GM18517 (cell line): ENCODE results near the gene SLC6A16.
"Not testable (repeated sequence)": the region's sequence is repeated elsewhere in the genome, so short reads cannot be mapped to it uniquely, and the experiment has no call there.

ENCODE experiments used
- ATAC-seq: cut with Tn5 transposase; IDR thresholded peaks from one replicate; pipeline ENCODE4 v1.9.1; 2021; ENCODE audit warnings: mild to moderate bottlenecking, moderate library complexity; ENCODE audit not compliant: unreplicated experiment

SLC6A16 gene

DNA sequence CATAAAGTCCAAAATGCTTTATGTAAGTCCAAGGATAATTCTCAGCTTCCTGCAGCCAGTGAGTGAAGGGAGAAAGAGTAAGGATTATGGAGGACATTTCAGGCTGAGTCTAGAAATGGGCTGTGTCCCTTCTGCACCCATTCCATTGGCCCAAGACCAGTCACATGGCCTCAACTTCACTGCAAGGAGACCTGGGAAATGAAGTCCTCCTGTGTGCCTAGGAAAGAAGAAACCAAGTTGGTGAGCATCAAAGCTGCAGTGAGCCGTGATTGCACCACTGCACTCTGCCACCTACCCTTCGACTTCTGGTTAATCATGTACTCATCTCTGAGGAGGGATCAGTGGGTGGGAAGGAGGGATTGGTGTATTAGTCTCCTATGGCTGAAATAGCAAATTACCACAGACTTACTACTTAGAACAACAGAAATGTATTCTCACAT lies 6.6 kb upstream of the SLC6A16 start:
- ATAC-seq = no peak

DNA sequence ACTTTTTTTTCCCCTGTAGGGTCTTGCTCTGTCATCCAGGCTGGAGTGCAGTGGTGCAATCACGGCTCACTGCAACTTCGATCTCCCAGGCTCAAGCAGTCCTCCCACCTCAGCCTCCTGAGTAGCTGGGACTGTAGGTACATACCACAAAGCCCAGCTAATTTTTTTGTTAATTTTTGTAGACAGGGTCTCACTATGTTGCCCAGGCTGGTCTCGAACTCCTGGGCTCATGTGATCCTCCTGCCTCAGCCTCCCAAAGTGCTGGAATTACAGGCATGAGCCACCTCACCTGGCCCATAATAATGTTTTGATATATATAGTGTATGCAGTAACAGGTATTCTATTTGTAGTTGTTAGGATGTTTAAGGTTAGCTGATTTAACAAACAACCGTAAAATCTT lies 6.2 kb upstream of the SLC6A16 start:
- not testable (repeated sequence) for ATAC-seq

DNA sequence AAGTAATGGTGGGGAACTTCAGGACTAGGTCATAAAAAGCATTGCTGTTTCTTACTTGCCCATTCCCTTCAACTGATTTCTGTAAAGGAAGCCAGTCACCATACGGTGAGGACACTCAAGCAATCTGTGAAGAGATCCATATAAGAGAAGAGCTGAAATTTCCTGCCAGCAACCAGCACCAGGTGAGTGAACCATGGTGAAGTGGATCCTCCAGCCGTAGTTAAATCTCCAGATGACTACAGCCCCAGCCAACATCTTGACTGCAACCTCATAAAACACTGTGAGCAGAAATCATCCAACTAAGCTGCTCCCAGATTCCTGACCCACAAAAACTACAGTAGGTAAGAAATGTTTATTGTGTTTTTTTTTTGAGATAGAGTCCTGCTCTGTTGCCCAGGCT lies 3.8 kb upstream of the SLC6A16 start:
- ATAC-seq = no peak

DNA sequence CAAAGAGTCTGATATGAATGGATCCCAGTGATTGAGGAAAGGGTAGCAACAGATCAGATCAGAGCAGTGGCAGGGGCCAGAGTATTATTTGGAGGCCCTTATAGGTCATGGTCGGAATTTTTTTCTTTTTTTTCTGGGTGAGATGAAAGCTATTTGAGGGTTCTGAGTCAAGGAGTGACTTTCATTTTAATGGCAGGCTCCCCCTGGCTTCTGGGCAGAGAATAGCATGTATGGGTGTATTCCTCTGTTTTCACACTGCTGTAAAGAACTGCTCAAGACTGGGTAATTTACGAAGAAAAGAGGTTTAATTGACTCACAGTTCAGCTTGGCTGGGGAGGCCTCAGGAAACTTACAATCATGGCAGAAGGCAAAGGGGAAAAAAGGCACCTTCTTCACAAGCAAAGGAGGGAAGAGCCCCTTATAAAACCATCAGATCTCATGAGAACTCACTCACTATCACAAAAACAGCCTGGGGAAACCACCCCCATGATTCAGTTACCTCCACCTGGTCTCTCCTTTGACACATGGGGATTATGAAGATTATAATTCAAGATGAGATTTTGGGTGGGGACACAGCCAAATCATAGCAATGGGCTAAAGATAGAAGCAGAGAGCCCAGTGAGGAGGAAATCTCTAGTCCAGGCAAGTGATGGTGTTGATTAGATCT lies 3.0 kb upstream of the SLC6A16 start:
- no peak for ATAC-seq

DNA sequence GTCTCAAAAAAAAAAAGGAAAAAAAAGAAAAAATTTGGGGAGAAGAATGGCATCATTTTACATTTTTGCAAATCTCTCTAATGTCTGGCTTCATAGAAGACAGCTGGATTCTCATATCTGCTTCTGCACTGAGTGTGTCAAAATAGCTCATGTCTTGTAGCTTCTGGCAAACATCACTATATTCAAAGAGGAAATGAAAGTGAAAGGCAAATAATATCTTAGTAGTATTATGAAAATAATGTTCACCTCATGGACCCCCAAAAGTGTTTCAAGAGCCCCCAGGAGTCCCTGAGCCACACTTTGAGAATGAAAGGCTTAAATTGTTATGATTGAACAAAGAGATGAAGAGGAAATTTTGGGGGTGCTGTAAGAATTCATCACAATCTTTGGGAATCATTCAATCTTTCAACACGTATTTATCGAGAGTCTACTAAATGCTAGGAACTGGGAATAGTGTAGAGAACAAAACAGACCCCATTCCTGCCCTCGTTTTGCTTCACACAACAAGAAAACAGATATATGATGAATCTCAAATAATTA lies 1.2 kb upstream of the SLC6A16 start:
- peak; percentile 53 for ATAC-seq

DNA sequence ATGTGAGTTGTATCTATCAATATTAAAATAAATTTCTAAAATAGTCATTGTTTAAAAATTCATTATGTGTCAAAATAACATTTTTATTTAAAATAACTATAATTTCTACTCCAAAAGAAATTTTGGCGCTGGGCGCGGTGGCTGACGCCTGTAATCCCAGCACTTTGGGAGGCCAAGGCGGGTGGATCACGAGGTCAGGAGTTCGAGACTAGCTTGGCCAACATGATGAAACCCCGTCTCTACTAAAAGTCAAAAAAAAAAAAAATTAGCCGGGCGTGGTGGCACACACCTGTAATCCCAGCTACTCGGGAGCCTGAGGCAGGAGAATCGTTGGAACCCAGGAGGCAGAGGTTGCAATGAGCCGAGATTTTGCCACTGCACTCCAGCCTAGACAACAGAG lies 765 bp upstream of the SLC6A16 start:
- ATAC-seq = not testable (repeated sequence)

DNA sequence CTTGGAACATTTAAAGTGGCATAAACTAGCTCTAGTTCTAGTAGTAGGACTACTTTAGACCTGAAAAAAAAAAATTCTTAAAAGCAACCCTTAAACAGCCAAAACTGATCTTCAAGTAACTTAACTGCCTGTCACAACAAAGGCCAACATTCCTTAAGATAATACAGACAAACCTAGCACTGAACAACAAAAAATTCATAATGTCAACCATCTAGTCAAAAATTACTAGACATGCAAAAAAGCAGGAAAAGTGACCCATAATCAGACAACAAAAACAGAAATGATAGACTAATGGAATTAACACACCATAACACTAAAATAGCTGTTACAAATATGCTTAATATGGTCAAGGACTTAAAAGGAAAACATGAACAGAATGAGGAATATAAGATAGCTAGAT lies 6.7 kb downstream of the SLC6A16 start:
- no peak for ATAC-seq

DNA sequence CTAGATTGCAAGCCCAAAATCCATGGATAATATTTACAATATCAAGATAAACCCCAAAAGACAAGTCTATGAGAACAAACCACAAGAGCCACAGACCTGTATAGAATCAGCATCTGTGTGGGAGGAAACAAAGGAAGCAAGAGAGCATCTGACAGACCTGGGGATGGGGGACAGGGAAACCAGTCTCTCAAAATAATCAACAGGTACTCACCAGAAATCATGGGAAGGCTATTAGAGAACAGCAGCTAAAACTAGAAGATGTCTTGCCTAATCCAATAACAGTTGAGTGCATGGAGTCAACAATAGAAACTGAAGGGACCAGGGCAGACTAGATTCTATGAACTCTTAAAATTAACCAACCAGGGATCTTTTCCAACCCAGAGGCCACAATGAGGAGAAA lies 8.7 kb downstream of the SLC6A16 start:
- ATAC-seq = no peak

DNA sequence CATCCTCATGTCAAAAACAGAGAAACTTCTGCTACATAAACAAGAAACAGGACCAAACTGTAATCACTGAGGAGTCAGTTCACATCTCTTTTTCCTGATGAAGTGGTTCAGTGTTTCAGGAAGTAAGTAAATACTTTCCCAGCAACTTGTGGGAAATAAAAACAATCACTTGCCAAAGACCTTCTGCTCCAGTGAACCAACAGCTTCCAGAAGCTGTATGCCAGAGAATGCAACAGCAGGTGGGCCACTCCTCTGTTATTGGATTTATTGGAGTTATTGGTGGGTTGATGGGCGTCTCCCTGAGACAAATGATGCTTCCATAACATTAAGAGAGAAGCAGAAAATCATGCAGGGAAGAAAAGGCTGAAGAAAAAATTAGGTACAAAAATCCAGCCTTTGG lies 9.9 kb downstream of the SLC6A16 start:
- no peak for ATAC-seq

DNA sequence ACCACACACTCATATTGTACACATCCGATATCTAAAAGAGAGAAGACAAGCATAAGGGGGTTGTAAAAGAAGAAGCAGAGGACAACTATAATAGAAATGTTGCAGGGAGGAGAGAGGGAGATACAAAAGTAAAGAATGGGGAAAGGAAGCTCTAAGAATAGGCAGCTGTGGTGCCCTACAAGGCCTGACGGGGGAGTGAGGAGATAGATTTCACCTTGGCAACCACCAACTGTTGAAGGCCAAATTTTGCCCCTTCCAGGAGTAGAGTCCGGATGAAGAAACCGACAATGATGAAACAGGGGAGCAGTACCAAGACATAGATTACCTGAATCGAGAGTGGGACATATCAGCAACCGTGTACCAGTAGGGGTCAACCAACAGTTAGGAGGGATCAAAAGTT lies 15.9 kb downstream of the SLC6A16 start:
- ATAC-seq = no peak

DNA sequence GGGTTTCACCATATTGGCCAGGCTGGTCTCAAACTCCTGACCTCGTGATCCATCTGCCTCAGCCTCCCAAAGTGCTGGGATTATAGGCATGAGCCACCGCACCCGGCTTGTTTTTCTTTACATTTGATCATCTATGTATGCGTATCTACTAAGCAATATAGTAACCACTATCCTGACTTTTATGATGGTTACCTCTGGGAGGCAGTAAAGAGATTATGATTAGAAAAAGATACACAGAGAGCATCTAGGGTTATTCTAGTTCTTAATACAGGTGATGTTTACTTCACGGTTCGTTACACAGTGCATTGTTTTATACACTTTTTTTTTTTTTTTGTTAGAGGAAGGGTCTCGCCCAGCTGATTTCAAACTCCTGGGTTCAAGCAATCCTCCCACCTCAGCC lies 18.3 kb downstream of the SLC6A16 start:
- ATAC-seq = not testable (repeated sequence)

DNA sequence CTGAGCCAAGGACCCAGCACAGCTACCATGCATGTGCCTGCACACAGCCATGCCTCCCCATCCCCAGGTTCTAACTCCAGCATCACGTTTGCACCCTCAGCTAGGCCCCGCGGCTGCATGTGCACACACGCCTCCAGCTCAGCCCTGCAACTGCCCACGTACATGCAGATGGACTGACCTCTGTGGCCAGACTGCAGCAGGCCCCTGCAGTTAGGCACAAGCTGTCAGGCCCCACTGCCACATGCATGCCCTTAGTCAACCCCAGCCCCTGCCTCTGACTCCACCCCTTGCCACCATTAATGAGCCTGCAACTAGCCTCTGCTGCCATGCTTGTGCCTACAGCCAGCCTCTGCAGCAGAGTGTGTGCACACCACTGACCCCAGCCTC lies 23.1 kb downstream of the SLC6A16 start:
- ATAC-seq = no peak

DNA sequence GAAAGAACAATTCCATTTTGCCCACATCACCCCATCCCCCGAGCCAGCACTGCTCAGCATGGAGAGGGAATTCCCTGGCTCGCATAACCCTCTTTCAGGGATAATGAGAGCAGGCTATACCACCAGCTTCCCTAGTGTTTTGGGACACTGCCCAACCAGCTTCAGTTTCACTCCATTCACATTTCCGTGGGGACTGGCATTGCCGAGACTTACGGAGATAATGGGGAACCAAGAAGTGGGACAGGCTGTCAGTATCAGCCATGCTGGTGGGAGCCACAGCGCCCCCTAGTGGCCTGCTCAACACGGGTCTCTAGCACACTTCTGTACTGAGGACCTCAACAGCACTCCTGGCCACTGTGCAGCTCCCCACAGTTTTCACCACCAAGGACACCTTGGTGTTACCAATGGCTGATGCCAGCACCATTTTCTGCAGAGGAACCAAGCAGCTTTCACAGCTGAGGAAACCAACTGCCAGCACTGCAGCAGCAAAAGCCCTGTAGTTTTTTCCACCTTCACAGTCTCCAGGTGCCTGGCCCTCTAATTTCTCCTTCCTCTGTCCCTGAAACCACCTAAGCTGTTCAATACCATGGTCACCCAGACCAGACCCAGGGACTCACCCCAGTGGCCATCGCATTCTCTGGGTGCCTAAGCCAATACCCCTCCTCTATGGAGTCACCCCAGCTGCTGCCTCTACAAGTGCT lies 23.7 kb downstream of the SLC6A16 start:
- no peak for ATAC-seq

DNA sequence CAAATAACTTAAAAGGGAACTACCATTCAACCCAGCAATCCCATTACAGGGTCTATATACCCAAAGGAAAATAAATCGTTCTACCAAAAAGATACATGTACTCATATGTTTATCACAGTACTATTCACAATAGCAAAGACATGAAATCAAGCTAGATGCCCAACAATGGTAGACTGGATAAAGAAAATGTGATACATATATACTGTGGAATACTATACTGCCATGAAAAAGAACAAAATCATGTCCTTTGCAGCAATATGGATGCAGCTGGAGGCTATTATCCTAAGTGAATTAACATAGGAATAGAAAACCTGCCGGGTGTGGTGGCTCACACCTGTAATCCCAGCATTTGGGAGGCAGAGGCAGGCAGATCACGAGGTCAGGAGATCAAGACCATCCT lies 26.3 kb downstream of the SLC6A16 start:
- ATAC-seq = not testable (repeated sequence)

DNA sequence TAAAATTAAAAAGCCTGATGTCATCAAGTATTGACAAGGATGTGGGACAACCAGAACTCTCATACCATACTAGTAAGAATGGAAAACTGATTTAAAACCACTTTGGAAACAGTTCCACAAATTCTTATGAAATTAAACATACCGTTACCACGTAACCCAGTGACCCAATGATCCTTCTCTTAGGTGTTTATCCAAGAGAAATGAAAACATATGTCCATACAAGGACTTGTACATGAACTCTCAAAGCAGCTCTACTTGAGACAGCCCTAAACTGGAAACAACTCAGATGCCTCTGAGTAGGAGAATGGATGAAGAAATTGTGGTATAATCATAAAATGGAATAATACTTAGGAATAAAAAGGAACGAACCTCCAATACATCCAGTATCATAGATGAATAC lies 27.6 kb downstream of the SLC6A16 start:
- no peak for ATAC-seq

DNA sequence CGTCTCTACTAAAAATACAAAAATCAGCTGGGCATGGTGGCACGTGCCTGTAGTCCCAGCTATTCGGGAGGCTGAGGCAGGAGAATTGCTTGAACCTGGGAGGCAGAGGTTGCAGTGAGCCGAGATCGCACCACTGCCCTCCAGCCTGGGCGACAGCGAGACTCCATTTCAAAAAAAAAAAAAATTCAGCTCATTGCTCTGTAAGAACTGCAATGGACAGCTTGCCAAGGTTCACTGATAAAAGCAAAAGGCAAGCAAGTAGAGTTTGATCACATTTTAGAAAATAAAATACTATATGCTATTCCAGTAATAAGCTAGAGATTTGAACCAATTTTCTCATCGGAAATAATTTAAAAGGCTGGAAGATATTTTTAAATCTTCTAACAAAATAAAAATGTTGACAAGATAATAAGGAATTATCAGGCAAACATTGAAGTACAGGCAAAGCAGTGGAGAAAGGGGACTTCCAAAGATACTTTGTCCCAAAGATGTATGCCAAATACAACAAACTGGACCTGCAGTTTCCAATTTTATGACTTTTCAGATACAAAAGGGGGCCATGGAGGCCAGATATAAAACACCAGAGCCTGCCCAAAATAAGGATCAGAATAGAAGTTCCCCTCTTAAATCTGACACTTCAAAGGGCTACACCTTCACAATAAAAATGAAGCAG lies 29.6 kb downstream of the SLC6A16 start:
- ATAC-seq = no peak

DNA sequence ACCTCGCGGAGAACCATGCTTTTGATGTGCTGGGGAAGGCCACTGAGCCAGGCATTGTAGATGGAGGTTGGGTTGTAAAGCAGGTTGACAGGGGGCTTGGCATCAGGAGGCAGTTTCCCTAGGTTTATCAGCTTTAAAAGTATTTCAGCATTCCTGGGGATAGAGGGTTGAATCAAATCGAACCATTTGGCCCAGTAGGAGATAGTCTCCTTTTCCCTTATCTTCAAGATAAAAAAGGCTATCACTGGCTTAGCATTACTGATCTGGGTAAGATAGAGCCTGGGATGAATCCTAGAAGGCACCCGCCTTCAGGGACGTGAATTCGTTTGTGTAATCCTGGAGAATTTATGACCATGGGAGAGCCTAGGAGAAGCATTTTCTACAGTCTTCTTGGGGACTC lies 30.6 kb downstream of the SLC6A16 start:
- ATAC-seq = no peak

DNA sequence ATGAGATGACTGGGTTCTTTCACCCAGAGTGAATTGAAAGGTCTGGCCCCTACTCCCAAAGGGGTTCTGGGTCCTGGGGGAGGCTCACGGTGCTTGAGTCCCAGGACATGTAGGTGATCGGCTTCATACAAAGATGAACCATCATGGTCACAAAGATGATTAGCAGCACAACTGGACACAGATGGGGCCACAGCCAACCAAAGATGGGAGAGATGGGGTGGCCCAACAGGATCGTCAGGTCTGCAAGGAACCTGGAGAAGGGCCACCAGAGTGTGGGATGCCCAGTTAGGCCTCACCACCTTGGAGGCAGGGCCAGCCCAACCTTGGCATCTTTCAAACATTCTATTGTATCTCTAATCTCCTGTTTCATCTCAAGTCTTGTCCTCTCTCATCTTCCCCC lies 34.5 kb downstream of the SLC6A16 start:
- no peak for ATAC-seq

DNA sequence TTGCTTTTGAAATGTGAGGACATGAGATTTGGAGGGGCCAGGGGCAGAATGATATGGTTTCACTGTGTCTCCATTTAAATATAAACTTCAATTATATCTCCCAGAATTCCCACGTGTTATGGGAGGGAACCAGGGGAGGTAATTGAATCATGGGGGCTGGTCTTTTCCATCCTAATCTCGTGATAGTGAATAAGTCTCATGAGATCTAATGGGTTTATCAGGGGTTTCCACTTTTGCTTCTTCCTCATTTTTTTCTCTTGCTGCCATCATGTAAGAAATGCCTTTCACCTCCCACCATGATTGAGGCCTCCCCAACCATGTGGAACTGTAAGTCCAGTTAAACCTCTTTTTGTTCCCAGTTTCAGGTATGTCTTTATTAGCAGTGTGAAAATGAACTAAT lies 35.7 kb downstream of the SLC6A16 start:
- not testable (repeated sequence) for ATAC-seq

DNA sequence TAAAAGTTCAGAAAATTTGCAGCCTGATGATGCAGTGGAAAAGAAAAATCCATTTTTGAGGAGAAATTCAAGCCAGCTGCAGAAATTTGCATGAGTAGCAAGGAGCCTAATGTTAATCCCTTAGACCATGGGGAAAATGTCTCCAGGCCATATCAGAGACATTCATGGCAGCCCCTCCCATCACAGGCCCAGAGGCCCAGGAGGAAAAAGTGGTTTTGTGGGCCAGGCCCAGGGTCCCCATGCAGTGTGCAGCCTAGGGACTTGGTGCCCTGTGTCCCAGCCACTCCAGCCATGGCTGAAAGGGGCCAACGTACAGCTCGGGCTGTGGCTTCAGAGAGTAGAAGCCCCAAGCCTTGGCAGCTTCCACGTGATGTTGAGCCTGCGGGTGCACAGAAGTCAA lies 36.8 kb downstream of the SLC6A16 start:
- not testable (repeated sequence) for ATAC-seq

DNA sequence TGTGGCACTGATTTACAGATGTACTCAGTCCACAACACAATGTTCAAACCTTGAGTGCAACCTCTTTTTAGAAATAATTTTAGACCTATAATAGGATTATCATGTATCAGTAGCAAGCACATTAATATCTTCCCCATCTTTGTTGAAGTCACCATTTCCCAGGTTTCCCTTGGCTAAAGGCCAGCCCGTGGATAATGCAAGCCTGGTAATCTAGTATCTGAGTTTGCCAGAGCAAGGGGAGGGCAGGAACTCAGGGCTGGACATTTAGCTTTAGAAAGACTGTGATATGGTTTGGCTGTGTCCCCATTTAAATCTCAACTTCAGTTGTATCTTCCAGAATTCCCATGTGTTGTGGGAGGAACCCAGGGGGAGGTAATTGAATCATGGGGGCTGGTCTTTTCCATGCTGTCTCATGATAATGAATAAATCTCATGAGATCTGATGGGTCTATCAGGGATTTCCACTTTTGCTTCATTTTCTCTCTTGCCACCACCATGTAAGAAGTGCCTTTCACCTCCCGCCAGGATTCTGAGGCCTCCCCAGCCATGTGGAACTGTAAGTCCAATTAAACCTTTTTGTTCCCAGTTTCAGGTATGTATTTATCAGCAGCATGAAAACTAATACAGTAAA lies 37.7 kb downstream of the SLC6A16 start:
- no peak for ATAC-seq
